GM12875 (cell line): ENCODE results near the gene IL21R.

Source experiments
- H3K4me3 ChIP-seq: one replicate; pipeline ENCODE4 v1.5.1; 2011; ENCODE audit warnings: low read depth, low read length, control low read depth
- CTCF ChIP-seq: IDR thresholded peaks from 2 replicates; pipeline ENCODE4 v1.5.1; 2011; ENCODE audit warnings: low read depth, mild to moderate bottlenecking, control low read depth, inconsistent platforms, low read length, moderate library complexity, borderline replicate concordance; ENCODE audit not compliant: insufficient read depth

Gene IL21R

GRCh38 chr16:27492588-27492979, 90.6 kb downstream of the IL21R start:
- no peak overlapping the region for H3K4me3 ChIP-seq
- TF ChIP-seq CTCF, result no peak

- no peak overlapping the region for H3K4me3 ChIP-seq
- no peak for TF ChIP-seq CTCF
These were observed 93.2 kb downstream of the IL21R start for GRCh38 chr16:27495191-27495590.

GRCh38 chr16:27498031-27498825, 96.3 kb downstream of the IL21R start:
- no peak for TF ChIP-seq CTCF
- H3K4me3 ChIP-seq, result no peak overlapping the region

- TF ChIP-seq CTCF, result no peak
- H3K4me3 ChIP-seq, result no peak overlapping the region
These were observed 97.1 kb downstream of the IL21R start for GRCh38 chr16:27498916-27499658.

- H3K4me3 ChIP-seq, result no peak overlapping the region
- no peak for TF ChIP-seq CTCF
These were observed 97.7 kb downstream of the IL21R start for GRCh38 chr16:27499659-27500055.

- TF ChIP-seq CTCF, result no peak
- no peak overlapping the region for H3K4me3 ChIP-seq
These were observed 98.8 kb downstream of the IL21R start for GRCh38 chr16:27500801-27501200.
